ENCODE results near the gene NFIX.
A peak's percentile ranks its signal among the peaks of the same experiment; 100 is the strongest.

NFIX gene

DNA sequence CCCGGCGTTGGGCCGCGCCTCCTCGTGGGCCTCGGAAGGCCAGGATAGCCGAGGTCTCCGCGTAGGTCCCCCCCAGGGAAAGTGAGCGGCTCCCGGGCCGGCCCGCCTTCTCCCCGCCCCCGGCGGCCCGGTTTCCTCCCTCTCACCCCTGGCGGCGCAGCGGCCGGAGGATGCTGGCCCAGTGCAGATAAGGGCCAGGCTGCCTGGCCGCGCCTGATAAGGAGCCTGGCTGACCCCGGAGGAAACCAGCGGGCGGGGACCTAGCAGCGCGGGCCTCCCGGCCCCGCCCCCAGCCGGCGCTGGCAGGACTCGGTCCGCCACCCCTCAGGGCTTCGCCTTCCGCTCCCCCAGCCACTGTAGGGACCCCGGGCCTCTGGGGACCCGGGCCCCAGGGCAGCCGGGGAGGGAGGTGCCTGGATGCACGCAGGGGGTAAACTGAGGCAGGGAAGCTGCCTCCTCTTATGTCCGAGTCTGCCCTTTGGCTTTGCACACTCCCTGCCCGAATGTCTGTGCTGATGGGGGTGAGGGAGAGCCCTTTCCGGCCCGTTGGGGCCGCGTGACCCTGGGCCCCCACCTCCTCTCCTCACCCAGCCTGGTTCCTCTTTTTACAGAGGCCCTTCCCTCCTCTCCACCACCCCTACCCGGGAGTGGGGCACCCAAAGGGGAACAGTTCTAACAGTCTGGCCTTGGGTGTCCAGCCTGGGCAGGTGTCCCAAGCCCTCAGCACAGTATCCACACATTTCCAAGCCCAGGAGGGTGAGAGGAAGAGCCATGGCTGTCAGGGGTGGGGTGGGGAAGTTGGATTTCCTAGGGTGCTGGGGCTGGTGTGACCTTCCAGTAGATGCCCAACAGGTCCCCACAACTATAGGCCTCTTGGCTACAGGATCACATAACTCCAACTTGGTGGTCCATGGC is 107.6 kb downstream of the NFIX start, which contains the start of gene LYL1:
Gene LYL1, minus strand, starts transcription at position 193 of the 915 bp plus-strand sequence. CDS start 1,687 bp downstream, outside the sequence.
- peak within 1 kb of the TSS; percentile 53 to 97 (median 80) for H3K27ac ChIP-seq

GRCh38 chr19:13103581-13104359 is 108.5 kb downstream of the NFIX start:
- H3K4me3 ChIP-seq = peak overlapping the region in 6 of 7 experiments; percentile 19 to 48 (median 38)
- peak overlapping the region in 20 of 21 experiments; percentile 53 to 97 (median 80) for H3K27ac ChIP-seq

More for the DNA sequence above, 107.6 kb downstream of the NFIX start, which contains the start of gene LYL1:
- H3K4me3 ChIP-seq = peak within 1 kb of the TSS; percentile 35 to 48 (median 44)

DNA sequence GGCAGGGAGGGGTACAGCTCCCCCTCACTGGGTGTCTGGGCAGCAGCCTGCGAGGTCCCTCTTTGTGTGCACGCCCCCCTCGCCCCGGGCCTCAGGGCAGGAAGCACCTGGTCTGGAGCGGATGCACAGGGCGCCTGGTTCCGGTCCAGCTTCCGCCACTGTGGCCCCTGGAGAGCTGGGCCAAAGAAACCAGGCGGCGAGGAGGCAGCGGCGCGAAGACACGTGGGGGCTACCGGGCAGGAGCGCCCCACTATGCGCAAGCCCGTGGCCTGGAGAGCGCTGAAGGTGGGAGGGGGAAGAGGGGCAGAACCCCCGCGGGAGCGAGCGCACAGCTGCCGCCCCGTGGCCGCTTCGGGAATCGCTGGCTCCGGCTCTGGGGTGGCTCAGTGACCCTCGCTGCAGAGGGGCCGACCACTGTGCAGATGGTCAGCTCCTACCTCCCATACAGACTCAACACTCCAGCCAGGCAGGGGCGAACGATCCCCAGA is 109.1 kb downstream of the NFIX start:
- peak overlapping the region; percentile 4 to 39 (median 28) for H3K4me3 ChIP-seq

DNA sequence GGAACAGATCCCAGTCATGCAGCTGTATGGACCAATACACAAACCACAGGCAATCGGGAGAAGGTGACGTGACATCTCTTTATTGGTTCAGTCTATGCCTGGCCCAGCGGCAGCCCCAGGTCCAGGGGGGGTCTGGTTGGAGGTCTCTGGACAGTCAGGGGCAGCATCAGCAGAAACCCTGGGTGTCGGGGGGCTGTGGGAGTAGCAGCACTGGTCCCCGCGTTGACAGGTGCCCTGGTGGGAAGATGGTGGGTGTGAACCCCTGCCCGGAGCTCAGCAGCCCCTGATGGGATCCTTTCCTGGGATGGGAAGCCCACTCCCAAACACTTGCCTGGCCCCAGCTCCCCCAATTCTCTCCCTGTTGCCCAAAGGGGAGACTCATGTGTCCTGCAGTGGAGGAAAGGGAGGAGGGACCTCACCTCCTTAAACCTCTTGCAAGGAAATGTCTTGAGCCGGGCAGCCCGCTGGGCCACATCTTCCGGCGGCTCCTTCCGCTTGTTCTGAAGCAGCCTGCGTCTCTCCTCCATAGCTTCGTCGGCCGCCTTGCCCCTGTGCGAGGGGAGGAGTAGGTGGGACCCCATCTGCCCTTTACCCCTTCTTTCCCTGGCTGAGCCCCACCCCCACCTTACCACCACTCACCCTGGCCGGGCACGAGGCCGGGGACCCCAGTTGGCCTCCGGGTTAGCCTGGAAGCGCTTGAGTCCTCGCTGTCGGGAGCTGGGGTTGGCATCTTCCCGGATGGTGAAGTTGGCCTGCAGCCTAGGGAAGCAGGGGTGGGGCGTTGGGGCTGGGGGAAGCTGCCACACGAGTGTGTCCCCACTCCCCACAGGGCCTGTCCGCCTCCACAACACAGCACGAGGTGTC is 109.8 kb downstream of the NFIX start:
- Histone ChIP-seq H3K27ac (peak overlapping the region in 20 of 21 experiments; percentile 14 to 97 (median 79)), H3K4me3 (peak overlapping the region; percentile 4 to 39 (median 28))

More for the DNA sequence above, 109.1 kb downstream of the NFIX start:
- peak overlapping the region in 20 of 21 experiments; percentile 14 to 97 (median 79) for H3K27ac ChIP-seq

- no peak overlapping the region for H3K4me3 ChIP-seq
- H3K27ac ChIP-seq = no peak overlapping the region
Measured at GRCh38 chr19:13109361-13110098, 114.3 kb downstream of the NFIX start.

DNA sequence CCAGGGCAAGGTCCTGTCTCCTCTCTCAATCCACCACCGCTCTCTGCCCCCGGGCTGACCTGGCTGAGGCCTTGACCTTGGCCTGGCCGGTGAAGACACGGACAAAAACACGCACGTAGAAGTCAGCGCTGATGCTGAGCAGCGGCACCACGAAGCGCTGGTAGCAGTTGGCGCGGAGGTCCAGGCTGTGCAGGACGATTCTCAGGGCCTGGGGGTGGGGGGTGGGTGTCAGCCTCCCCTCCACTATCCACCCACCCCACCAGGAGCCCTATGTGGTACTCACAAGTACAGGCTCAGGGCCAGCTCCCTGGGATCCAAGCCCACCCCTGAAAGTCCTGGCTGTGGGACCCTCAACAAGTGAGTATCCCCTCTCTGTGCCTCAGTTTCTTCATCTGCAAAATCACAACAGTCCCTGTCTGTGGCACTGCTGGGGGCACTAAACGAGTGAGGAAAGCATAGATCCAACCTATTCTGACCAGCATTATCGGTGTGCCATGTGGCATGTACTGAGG is 114.9 kb downstream of the NFIX start:
- H3K27ac ChIP-seq = no peak overlapping the region
- H3K4me3 ChIP-seq = no peak overlapping the region

GRCh38 chr19:13112555-13112954 is 117.3 kb downstream of the NFIX start:
- Histone ChIP-seq H3K4me3 (no peak overlapping the region), H3K27ac (no peak overlapping the region)

GRCh38 chr19:13115936-13116281 is 120.6 kb downstream of the NFIX start:
- Histone ChIP-seq H3K4me3 (peak overlapping the region; percentile 66 to 100 (median 89)), H3K27ac (peak overlapping the region in 20 of 21 experiments; percentile 39 to 91 (median 82))

GRCh38 chr19:13116282-13117175 is 121.3 kb downstream of the NFIX start, which contains the start of gene TRMT1:
Gene TRMT1 (minus strand): TSS chr19:13116740. CDS start chr19:13116399, 341 bp downstream.
- peak within 1 kb of the TSS; percentile 23 to 91 (median 81) for H3K27ac ChIP-seq
- H3K4me3 ChIP-seq = peak within 1 kb of the TSS; percentile 66 to 100 (median 89)

DNA sequence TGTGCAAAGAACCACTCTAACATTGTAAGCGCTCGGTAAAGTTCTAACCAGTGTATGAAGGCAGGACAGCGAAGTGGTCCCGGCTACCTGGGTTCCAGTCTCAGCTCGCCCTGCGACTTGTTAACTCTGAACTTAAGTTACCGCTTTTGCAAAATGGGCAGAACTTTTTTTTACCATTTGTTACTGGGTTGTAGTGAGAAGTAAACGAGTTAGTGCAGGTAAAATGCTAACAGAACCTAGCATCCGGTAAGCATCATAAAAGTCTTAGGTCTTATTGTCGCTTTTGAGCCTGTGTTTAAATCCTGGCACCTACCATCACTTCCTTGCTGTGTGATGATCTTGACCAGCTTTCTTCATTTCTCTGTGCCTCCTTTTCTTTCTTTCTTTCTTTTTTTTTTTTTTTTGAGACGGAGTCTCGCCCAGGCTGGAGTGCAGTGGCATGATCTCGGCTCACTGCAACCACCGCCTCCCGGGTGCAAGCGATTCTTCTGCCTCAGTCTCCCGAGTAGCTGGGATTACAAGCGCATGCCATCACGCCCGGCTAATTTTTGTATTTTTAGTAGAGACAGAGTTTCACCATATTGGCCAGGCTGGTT is 122.0 kb downstream of the NFIX start:
- peak overlapping the region; percentile 66 to 100 (median 89) for H3K4me3 ChIP-seq
- H3K27ac ChIP-seq = peak overlapping the region in 20 of 21 experiments; percentile 23 to 91 (median 82)

DNA sequence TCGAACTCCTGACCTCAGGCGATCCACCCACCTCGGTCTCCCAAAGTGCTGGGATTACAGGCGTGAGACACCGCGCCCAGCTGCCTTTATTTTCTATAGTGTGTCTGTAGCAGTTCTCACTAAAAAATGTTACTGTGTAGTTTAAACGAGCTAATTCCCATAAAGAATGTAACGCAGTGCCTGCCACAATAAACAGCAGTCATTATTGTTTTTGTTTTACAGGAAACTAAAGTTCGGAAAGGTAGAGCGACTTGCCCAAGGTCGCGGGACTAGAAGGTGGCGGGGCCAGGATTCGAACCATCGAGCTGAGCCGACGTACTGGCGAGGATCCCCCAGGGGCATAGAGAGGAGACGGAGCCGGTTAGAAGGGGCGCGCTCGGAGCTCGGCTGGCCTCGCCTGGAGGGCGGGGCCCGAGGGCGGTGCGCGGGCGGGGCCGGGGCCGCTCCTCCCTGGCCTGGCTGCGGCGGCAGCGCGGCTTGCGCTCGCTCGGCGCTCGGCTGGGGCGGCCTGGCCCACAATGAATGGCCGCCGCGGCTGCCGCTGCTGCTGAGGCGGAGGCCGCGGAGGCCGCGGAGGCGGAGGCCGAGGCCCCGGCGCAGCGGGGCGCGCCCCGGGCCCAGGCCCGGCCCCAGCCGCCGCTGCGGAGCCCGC is 122.6 kb downstream of the NFIX start, which contains the start of gene NACC1:
Gene NACC1, plus strand, starts transcription at position 493 of the 652 bp plus-strand sequence. CDS start 16,944 bp downstream, outside the sequence.
- Histone ChIP-seq H3K27ac (peak within 1 kb of the TSS; percentile 65 to 94 (median 89)), H3K4me3 (peak within 1 kb of the TSS; percentile 73 to 100 (median 95))

DNA sequence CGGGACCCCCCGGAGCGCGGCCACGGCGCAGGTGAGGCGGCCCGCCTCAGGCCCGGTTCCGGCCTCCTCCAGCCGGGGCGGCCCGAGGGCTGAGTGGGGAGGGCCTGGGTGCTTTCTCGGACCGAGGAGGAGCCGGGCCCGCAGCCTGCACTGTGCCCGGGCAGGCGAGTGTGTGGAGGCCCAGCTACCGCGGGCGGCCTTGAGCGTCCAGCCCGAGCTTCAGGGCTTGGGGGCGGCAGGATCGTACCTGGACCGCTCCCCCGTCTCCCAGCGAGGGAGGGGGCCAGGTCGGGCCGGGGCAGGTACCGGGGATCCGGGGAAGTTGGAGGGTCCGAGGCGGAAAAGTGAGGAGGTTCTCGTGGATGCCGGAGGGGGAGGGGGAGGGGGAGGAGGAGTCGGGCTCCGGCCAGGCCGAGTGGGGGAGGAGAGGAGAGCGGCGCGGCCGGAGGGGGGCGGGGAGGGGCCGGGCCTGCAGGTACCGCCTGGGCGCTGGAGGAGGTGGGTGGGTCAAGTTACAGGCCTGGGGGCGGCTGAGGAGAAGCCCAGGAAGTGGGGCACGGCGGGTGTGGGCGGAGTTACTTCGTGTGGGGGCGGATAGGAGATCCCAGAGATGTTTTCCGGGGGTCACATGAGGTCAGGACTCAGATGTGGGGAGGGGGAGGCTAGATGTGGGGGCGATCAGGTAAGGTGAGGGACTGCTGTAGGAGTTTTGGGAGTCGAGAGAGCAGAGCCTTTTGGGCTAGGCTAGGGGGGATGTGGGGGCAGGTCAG is 123.3 kb downstream of the NFIX start:
- H3K27ac ChIP-seq = peak overlapping the region; percentile 65 to 94 (median 89)

DNA sequence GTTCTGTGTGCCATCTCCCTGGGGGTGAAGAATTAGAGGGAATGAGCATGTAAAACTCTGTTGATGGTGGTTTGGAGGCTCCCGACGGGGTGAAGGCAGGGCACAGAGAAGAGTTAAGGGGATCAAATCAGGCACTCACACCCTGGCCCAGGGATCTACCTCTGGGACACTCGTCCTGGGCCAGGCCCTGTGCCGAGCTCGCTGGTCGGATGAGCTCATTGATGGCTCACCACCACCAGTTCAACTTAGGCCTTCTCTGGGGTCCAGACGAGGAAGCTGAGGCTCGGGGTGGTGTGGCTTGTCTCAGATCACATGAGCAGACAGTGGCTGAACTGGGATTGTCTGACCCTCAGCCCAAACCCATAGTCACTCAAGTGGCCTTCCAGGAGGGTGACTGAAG is 124.4 kb downstream of the NFIX start:
- H3K4me3 ChIP-seq = peak overlapping the region in 3 of 7 experiments; percentile 93 to 98 (median 95)
- H3K27ac ChIP-seq = peak overlapping the region in 15 of 21 experiments; percentile 84 to 94 (median 90)

More for the DNA sequence above, 123.3 kb downstream of the NFIX start:
- peak overlapping the region; percentile 72 to 98 (median 93) for H3K4me3 ChIP-seq

DNA sequence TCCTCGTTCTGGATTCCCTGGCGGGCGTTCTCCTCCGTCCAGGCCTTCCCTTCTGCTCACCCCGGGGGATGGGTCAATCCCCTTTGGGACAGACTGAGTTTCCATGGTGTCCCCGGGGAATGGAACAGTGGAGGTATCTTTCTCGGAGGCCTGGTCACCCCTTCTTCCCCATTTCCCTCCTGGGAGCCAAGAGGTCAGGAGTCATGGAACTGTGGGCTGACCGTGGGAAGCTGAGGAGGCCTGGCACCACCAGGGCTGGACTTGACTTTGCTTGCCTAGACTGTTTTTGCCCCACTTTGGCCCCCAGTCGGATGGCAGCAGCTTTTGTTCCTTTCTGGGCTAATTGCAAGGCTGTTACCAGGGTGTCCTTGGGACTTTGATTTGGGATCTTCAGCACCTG is 124.8 kb downstream of the NFIX start:
- peak overlapping the region in 9 of 21 experiments; percentile 84 to 94 (median 91) for H3K27ac ChIP-seq
- H3K4me3 ChIP-seq = no peak overlapping the region

DNA sequence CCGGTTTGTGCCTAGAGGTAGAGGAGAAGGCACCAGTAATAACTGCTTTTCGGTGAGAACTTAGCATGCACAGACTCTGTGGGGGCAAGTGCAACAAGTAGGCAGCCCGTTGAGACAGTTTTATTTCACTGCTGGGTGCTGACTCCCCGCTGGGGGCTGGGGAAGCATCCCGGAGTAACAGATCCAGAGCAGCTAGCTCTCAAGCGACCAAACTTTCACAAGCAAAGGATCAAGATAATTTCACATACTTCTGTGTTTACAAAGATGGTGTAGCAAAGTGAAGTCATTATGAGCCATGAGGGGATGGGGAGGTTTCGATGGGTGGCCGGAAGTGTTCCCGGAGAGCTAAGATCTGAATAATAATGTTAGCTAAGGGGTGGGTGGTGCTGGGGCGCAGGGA is 125.5 kb downstream of the NFIX start:
- Histone ChIP-seq H3K4me3 (no peak overlapping the region), H3K27ac (peak overlapping the region in 3 of 21 experiments; percentile 89 to 94 (median 91))
